GM18873 (cell line): Measurements from ENCODE around the gene KCNQ5.

Experiments used
- ATAC-seq: cut with Tn5 transposase; IDR thresholded peaks from one replicate; pipeline ENCODE4 v1.9.1; 2021; ENCODE audit warnings: mild to moderate bottlenecking, moderate library complexity, moderate number of reproducible peaks; ENCODE audit not compliant: unreplicated experiment, low FRiP score

The KCNQ5 gene

DNA sequence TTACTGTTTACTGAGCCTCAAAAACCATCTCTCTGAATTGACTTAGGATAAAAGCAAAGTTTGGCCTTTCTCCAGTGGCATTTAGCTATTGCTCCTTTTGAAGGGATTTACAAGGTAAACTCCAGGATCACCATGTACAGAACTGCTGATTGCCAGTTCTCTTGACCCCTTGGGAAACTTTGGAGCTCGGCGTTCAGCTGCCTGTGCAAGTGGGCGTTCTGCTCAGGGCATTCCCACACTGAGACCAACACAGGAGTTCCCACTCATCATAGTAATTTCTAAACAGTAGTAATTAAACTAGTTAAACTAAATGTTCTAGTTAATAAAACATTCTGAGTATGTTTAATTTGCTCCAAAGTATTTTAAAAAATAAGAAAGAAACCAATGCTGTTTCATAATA, 14.9 kb downstream of the KCNQ5 start:
- ATAC-seq: no peak

DNA sequence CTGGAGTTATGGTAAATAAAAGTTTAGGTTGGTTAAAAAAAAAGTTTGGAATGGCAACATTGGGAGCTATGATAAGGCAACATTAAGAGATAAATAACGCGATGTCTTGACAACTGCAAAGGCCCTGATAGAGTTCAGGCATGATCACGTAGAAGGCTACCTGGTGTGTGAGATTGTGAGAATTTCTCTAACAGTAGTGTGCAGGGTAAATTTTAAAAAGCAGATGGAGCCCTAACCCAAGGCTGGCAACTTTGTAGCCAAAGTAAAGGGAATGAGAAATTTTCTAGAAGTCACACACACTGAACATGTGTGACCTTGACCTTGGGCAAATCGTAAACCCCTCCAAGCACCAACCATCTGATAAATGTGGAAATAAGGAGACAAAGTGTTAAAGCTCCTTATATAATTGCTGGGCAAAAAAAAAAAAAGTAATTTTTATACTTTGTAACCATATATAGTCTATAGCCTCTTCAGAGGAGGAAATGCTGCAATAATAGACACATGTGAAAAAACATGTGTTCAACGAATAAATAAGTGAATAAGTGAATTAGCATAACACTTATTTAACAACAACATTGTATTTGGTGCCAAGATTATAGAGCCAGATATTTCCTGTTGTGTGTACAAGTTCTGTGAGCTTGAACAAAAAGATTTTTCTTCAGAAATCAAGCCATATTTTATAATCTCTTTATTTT, 18.2 kb downstream of the KCNQ5 start:
- ATAC-seq: no peak

DNA sequence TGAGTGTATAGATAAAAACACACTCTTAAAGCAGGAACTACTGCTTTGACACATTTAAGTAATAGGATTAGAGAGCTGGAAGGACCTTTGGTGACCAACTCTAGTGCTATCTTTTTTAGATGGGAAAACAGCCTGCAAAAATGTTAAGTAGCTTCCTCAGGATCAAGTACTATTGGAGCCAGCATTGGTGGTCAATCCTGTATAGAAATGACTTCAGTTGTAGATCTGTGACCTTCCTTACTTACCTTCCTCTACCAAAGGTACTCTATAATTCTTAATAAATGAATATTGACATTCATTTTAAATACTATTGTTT, 18.7 kb downstream of the KCNQ5 start:
- no peak for ATAC-seq

DNA sequence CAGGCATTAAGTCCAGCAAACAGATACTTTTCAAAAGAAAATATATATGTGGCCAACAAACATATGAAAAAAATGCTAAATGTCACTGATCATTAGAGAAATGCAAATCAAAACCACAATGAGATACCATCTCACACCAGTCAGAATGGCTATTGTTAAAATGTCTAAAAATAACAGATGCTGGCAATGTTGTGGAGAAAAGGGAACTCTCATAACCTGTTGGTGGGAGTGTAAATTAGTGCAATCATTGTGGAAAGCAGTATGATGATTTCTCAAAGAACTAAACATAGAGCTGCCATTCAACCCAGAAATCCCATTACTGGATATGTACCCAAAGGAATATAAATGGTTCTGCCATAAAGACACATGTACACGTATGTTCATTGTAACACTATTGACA, 20.6 kb downstream of the KCNQ5 start:
- no peak for ATAC-seq

DNA sequence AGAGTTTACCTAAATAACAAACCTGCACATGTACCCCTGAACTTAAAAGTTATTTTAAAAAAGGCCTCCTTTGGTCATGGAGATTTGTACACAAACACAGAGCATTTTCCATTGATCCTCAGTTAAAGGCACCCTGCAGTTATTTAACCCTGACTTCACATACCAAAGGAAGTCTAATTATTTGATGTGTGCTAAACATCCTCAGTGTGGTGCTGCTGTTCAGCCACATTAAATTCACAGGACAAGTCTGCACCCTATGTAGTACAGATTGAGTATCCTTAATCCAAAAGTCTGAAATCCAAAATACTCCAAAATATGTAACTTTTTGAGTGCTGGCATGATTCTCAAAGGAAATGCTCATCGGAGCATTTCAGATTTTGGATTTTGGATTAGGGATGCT, 21.4 kb downstream of the KCNQ5 start:
- no peak for ATAC-seq

DNA sequence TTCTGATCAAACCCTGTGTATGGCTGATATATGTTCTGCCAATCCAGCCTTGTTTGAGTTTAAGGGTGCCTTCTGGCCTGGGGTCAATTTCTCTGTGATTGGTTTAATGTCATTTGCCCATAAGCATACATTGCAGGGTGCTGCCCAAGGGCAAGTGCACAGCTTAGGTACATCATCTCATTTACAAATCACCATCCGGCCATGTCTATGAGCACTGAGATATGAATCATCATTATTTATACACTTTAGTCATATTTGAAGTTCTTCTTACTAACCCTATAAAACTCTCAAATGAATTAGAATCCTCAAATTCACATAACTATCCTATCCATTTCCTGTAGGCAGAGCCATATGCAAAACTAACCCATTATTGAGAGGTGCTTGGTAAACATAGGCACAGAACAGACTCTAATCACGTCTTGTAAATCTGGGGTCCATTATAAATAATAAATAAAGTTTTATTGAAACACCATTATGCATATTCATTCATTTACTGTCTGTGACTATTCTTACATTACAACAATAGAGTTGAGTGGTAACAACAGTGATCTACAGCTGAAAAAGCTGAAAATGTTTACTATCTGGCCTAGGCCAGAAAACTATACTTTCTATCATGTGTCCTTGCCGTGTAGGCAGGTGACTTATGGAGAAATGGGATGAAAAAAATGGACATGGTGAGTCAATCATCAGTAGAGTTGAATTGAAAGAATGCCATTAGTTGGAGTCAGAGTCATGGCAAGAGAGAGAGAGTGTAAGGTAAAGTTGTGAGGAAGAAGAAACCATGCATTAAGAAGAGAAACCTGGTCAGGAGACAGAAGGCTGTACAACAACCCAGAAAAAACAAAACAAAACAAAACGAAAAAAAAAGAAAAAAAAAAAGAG, 25.0 kb downstream of the KCNQ5 start:
- ATAC-seq: no peak

DNA sequence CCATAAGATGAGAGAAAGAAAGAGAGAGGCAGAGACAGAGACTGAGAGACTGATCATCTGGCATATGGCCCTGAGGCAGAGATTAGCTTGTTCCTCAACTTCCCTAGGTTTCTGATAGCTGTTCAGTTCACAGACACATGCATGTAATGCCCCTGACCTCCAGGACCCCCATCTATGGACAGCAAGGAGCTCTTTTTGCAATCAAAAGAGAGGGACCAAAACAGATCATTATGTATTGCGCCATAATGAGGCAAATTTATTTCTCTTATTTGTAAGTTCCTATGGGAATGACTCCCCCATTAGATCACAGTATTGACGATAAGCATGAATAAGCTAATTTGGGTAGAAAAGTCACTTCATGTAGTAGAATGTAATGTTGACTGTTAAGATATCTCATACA, 25.6 kb downstream of the KCNQ5 start:
- ATAC-seq: no peak

DNA sequence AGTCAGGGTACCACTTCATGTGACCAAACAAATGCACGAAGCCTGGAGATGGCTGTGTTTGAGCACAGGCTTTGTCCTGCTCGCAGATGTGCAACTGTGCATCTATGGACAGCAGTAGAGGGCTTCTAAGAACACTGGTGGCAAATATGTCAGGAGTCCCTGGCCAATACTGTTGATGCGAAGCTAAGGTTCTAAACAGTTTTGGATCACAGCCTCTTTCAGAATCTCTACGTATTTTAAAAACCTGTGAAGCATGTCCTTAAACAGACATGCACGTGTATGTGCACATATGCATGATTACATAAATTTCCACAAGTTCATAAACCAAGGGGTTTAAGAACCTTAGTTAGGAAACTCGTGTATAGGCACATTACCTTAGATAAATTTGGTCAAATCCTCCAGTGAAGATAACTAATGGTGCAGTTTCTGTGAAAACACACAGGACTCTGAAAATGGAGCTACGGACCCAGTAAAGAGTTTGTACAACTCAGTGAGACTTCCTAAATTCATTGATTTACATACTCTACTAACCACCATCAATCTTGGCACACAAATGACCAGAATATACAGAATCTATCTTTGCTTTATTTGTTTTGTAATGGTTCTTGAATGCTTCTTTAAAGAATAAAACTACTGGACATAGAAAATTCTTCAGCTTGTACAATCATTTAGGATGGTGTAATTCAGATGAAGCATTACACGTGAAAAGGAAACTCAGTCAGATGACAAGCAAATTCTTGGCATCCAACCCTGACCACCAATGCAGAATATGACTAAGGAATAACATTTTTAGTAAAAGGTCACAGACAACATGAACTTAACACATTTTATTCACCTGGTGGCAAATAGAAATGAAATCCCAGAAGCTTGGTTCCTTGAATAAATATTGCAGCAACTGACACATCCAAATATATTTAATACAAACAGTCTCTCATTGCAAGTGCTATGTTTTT, 27.4 kb downstream of the KCNQ5 start:
- peak; percentile 56 for ATAC-seq

DNA sequence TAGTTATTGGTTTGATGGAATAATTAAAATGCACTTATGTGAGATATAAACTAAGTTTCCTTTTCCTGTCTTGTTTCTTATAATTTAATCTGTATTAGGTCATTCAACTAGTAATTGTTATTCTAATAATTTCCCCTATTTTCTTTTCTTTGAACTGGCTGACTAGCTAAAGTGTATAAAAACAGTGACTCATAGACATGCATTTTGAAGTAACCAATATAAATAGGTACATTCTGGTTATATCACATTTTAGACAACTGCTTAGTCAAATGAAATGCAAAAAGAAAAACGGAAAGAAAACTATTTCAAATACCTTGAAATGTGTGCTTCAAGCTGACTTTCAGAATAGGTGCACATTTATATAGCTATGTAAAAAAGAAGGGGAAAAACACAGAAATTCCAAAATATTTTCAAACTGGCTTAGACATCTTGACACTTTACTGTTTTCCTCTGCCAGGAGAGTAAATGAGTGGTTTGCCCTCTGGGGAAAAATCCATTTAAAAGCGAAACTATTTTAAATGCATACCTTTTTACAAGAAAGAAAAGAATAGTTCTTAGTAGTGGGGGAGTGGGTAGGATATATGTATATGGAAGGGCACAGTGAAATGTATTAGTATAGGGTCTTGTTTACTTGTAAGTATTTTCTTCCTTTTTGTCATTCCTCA, 28.3 kb downstream of the KCNQ5 start:
- ATAC-seq: no peak

DNA sequence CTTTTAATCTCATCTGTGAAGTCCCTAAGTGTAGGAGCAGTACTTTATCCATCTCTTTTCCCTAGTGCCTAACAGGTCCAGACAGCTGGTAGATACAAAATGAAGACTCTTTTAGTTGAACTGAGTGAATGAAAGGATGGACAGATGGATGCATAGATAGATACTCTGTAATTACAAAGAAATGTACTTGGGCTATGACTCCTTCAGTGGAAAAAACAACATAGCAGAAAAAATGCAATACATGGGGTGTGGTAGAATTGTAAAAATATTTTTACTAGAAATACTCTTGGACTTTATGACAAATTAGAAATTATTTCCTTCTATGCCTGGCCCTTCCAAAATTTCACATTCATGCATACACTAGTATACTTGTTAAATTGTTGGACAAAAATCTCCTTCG, 29.3 kb downstream of the KCNQ5 start:
- ATAC-seq: no peak

DNA sequence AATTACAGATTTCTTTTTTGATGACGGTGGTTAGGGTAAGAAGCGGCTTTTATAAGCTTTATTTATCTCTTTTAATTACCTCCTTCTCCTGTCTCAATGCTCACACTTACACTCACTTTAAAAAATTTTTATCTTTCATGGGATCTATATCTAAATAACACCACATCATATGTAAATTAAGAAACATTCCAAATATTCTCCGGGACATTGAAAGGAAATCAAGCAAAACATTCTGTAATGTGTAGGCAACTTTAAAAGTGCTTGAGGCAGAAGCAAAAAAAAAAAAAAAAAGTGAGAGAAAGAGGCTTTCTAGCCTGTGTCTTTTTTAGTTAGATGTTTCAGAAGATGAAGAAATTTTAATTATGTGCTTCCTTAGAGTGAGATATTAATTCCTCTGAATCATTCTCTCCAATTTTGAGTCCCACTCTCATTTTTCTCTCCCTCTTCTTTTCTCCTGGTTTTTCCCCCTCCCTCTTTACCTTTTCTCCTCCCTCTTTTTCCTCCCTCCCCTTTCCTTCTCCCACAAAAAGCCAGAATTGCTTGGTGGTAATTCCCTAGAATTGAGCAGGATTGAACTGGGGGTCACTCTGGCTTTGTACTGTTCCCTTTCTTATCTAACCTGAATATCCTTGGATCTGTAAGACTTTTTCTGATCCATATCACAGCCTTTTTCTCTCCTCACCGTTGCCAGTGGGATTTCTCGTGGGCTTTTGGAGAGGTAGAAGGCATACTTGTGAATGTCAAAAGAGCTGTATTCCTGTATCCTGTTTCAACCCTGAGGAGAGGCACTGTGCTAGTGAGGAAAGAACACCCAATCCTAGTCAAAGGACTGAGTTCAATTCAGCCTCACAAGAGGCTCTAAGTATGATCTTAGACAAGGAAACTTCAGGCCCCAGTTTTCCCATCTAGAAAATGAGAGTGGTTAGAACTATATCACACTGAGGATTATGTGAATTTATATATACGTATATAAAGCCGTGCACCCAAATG, 30.4 kb downstream of the KCNQ5 start:
- ATAC-seq: no peak

DNA sequence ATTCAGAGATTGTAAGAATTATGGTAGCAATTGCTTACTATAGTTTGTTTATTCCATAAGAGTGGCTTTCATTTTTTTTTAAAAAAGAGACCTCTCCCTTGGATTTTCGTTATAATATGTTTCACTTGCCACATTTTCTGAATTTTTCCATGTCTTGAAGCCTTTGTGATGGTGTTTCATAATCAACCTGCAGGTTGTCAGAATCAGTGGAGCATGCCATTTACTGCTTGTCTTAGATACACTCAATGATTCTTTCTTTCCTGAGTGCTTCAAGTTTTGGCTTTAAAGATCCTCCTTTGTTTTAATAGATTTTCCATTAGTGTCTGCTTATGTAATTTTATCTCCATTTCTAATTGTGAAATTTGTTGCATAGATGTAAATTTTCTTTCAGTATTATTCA, 31.2 kb downstream of the KCNQ5 start:
- ATAC-seq: no peak

DNA sequence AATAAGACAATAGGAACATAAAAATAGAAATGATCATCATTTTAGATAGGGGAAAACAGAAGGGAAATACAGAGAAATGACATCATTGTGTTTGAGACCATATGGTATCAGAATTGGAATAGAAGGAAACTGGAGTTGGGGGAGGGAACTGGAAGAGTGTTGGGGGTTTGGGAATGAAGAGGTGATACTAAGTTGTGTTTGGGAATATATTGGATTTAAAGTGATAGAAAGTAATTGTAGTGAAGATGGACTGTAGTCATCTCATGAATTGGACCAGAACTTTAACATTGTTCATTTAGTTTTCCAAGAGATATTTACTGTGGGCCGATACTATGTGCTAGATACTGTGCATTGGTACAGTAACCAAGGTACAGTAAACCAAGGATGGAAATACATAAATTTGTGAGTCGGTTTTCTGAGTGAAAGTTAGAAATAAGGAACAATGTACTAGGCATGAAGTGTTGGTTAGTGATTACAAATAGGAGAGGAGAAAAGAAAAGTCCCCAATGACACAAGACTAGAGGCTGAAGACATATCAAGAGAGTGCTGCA, 32.3 kb downstream of the KCNQ5 start:
- ATAC-seq: peak; percentile 77

DNA sequence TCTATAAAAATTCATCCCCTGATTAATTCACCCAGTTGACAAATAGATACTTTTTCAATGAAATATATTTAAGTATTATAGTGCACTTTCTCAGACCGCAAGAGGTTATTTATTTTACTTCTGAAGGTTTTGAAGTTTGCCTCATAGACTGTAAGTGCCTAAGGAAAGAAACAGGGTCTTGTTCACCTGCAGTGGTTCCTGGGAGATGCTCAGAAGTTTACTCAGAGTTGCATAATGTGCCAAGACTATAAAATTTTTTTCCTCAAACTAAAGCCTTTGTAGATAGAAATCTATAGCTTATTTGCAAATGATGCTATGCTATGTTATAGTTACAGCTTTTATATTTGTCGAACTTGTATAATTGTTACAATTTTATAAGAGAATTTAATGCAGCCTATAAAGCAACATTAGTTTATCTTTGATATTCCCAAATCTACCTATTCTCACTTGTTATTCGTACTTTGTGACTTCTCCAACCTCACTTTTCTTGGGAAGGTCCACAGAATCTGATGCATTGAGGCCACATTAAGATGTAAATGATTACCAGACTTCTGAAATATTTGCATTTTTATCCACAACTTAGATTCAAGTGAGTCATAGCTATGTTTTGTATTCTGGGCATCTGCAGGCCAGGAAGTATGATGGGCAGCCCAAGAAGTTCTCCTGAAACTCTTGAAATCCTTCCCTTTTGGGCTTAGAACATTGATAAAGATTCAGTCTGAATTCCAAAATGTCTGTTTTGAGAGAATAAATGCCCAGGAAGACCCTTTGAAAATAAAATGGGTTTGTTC, 35.7 kb downstream of the KCNQ5 start:
- ATAC-seq: peak; percentile 42

DNA sequence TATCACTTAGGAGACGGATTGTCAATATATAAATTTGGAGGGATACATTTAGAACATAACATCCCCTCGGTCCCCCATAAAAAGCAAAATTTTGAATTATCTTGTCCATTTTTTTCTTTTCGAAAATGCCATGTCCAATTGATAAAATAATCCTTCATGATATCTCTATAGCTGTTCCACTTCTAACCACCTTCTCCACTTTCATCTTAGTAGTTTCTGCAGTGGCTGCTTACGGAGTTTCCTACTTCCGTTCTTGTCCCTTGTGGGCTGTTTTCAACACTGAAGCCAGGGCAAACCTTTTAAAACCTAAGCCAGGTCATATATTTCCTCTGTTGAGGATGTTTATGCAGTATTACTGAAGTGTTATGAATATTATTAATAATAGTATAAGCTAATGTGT, 37.9 kb downstream of the KCNQ5 start:
- no peak for ATAC-seq

DNA sequence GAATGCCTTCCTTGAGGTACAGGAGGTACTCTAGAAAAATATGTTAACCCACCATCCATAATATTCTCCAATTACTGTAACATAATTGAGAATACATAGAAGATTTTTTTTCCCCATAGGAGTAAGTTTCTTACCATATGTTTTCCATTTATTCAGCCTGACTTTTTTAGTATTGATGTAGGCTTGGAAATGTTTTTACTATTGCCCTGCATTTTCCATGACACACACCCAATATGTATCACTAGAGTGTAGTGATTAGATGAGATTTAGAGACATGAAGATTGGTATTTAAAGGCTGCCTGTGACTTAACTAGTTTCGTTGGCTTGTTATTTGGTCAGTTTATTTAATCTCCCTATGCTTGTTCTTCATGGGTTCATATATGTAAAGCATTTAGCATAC, 39.5 kb downstream of the KCNQ5 start:
- no peak for ATAC-seq

DNA sequence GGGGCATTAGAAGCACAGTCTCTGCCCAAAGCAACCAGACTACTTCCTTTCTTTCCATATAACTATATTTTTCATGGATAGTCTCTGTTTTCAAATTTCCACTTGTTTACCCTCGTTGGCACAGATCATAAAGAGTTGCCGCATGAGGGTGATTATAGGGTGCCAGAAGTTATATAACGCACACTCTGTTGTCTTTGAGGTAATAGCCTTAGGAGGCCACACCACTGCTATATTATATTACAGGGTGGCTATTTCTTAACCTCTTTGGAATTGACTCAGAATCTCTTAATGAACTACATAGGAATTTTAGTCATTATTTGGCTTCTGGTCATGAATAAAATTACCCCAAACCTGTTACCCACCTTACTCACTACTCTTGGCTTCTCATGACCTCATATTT, 43.7 kb downstream of the KCNQ5 start:
- ATAC-seq: no peak

DNA sequence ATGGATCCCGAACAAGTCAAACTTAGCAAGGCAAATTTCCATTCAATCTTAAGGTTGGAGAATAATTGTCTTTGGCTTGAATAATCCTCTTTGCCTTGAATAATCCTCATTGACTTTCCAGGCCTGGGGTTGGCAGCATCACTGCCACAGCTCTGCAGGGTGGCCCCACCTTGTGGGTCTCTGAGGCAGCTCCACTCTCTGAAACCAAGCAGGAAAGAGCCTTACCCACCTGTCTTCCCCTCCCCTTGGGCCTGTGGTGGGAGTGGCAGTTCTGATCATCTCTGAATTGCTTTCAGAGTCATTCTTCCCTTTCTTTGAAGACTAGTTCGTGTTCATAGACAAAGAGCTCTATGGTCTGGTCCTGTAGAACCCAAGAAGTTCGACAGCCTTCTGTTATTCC, 47.5 kb downstream of the KCNQ5 start:
- ATAC-seq: no peak
